Panc1 (cell line): ENCODE results near the gene AZGP1.

Source experiments
- POLR2AphosphoS5 ChIP-seq: IDR thresholded peaks from 2 replicates; pipeline ENCODE4 v1.6.1; 2012; ENCODE audit warnings: mild to moderate bottlenecking, low read depth, low read length, moderate library complexity
- TCF7L2 ChIP-seq: IDR thresholded peaks from 2 replicates; pipeline ENCODE4 v1.6.1; 2011; ENCODE audit warnings: mild to moderate bottlenecking, low read depth, low read length, inconsistent platforms
- TF ChIP-seq, protein P1 (sequence below): fragments of 450-650 bp; IDR thresholded peaks from 2 replicates; pipeline ENCODE4 v1.5.1; 2017; ENCODE audit warnings: mild to moderate bottlenecking
- TF ChIP-seq, protein P2 (sequence below), 2 experiments: IDR thresholded peaks; 2 replicates each; pipeline ENCODE4 v1.6.1; 2011 to 2012; ENCODE audit warnings: low read depth in 2 of 2, control low read depth in 1 of 2, low read length in 1 of 2, mild to moderate bottlenecking in 1 of 2, moderate library complexity in 1 of 2; ENCODE audit not compliant: insufficient read depth in 1 of 2

DNA sequence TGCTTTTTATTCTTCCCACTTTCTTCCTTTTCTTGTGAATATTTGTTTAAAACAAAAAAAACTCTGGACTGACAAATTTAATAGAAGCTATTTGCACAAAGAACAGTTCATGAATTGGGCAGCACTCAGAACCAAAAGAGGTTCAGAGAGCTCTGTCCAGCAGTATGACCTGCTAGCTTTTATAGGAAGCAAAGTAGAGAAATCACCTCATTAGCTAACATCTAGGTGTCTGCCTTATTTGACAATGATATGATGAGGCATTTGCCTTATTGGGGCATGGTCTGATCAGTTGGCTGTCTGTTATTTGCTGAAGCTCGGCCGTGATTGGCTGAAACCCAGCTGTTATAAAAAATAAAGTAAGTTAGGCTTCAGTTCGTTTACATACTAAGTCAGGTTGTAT, 55.7 kb downstream of the AZGP1 start:
- TF ChIP-seq, protein P1, sequence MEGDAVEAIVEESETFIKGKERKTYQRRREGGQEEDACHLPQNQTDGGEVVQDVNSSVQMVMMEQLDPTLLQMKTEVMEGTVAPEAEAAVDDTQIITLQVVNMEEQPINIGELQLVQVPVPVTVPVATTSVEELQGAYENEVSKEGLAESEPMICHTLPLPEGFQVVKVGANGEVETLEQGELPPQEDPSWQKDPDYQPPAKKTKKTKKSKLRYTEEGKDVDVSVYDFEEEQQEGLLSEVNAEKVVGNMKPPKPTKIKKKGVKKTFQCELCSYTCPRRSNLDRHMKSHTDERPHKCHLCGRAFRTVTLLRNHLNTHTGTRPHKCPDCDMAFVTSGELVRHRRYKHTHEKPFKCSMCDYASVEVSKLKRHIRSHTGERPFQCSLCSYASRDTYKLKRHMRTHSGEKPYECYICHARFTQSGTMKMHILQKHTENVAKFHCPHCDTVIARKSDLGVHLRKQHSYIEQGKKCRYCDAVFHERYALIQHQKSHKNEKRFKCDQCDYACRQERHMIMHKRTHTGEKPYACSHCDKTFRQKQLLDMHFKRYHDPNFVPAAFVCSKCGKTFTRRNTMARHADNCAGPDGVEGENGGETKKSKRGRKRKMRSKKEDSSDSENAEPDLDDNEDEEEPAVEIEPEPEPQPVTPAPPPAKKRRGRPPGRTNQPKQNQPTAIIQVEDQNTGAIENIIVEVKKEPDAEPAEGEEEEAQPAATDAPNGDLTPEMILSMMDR, result no peak
- TF ChIP-seq, protein P2, sequence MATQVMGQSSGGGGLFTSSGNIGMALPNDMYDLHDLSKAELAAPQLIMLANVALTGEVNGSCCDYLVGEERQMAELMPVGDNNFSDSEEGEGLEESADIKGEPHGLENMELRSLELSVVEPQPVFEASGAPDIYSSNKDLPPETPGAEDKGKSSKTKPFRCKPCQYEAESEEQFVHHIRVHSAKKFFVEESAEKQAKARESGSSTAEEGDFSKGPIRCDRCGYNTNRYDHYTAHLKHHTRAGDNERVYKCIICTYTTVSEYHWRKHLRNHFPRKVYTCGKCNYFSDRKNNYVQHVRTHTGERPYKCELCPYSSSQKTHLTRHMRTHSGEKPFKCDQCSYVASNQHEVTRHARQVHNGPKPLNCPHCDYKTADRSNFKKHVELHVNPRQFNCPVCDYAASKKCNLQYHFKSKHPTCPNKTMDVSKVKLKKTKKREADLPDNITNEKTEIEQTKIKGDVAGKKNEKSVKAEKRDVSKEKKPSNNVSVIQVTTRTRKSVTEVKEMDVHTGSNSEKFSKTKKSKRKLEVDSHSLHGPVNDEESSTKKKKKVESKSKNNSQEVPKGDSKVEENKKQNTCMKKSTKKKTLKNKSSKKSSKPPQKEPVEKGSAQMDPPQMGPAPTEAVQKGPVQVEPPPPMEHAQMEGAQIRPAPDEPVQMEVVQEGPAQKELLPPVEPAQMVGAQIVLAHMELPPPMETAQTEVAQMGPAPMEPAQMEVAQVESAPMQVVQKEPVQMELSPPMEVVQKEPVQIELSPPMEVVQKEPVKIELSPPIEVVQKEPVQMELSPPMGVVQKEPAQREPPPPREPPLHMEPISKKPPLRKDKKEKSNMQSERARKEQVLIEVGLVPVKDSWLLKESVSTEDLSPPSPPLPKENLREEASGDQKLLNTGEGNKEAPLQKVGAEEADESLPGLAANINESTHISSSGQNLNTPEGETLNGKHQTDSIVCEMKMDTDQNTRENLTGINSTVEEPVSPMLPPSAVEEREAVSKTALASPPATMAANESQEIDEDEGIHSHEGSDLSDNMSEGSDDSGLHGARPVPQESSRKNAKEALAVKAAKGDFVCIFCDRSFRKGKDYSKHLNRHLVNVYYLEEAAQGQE (IDR thresholded peaks at IDR 0.05; ENCODE audit: insufficient read depth in 1 of 2, low read depth in 2 of 2, low read length in 1 of 2), result peak in 1 of 2 experiments; percentile 61; a peak in 2 of 4 replicates
- TF ChIP-seq POLR2AphosphoS5 (no peak), TCF7L2 (no peak)
